Measurements from ENCODE around the gene PRPF19. TPM values are rescaled to one million over a fixed set of nuclear protein-coding genes. Genes with fewer than 3 reads are reported as not detected.

The PRPF19 gene
- total and polyA plus RNA-seq, 2 donors (not counting 1 experiment from before 2014, with no cell fraction given): 32.6 to 37.7 TPM

DNA sequence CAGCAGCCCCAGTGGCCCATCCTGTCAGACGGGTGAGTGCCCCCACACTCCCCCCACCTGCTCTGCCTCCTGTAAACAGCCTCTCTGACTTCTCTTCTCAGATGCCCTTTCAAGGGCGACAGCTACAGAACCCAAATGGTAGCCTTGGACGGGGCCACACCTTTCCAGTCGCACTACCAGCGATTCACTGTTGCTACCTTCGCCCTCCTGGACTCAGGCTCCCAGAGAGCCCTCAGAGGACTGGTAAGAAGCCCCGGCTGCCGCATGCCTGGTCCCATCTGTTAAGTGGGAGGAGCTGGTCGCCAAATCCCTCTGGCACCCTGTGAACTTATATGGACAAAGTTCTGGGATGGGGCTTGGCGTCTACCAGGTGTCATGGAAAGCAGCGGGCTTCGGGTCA lies 32.9 kb downstream of the PRPF19 start:
- Histone ChIP-seq H3K4me2 (ENCODE audit: extremely low read depth, insufficient read depth, low read length) (peak overlapping the region; percentile 10), H3K27ac (ENCODE audit: insufficient read depth, low read length) (peak overlapping the region; percentile 19)

DNA sequence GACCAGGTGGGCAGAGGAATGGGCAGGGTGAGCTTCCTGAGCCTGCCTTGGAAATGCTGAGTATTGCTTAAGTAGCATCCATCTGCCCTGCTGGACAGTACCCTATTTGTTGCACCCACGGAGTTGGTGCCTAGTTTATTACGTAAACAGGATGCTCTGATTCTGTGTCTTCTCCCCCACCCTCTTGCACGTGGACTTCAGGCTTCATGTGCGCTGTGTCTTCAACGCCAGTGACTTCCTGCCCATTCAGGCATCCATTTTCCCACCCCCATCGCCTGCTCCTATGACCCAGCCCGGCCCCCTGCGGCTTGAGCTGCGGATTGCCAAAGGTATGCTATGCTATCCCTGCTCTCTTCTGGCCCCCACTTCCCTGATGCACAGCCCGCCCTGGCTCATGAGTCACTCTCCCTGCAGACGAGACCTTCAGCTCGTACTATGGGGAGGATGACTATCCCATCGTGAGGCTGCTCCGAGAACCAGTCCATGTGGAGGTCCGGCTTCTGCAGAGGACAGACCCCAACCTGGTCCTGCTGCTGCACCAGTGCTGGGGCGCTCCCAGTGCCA lies 33.3 kb downstream of the PRPF19 start:
- no peak overlapping the region for H3K4me3 ChIP-seq (replicated peaks in 1 of 4; ENCODE audit: control extremely low read depth in 1 of 4, insufficient read depth in 1 of 4, low read depth in 3 of 4, low read length in 4 of 4)
- H3K4me2 ChIP-seq (ENCODE audit: extremely low read depth, insufficient read depth, low read length): peak overlapping the region; percentile 10

More for the DNA sequence above, 32.9 kb downstream of the PRPF19 start:
- Histone ChIP-seq H3K79me2 (ENCODE audit: control insufficient read depth, insufficient read depth, low read length) (no peaks in the 10 kb centered on the region), H3K9ac (ENCODE audit: insufficient read depth, low read length) (no peak overlapping the region), H3K4me3 (replicated peaks in 1 of 4; ENCODE audit: control extremely low read depth in 1 of 4, insufficient read depth in 1 of 4, low read depth in 3 of 4, low read length in 4 of 4) (no peak overlapping the region), H4K20me1 (ENCODE audit: control insufficient read depth, extremely low read depth, insufficient read depth, low read length) (no peaks in the 10 kb centered on the region), H3K36me3 (ENCODE audit: control insufficient read depth, insufficient read depth, low read length) (no peaks in the 10 kb centered on the region), H2AFZ (ENCODE audit: low read length) (no peak overlapping the region), H3K4me1 (ENCODE audit: control insufficient read depth, extremely low read depth, insufficient read depth, low read length) (peaks cover 23% of the 10 kb centered on the region), H3K27me3 (ENCODE audit: control insufficient read depth, insufficient read depth, low read length) (no peaks in the 10 kb centered on the region), H3K9me3 (ENCODE audit: control insufficient read depth, insufficient read depth, low read depth, low read length) (no peaks in the 10 kb centered on the region)
- TF ChIP-seq, protein P1, sequence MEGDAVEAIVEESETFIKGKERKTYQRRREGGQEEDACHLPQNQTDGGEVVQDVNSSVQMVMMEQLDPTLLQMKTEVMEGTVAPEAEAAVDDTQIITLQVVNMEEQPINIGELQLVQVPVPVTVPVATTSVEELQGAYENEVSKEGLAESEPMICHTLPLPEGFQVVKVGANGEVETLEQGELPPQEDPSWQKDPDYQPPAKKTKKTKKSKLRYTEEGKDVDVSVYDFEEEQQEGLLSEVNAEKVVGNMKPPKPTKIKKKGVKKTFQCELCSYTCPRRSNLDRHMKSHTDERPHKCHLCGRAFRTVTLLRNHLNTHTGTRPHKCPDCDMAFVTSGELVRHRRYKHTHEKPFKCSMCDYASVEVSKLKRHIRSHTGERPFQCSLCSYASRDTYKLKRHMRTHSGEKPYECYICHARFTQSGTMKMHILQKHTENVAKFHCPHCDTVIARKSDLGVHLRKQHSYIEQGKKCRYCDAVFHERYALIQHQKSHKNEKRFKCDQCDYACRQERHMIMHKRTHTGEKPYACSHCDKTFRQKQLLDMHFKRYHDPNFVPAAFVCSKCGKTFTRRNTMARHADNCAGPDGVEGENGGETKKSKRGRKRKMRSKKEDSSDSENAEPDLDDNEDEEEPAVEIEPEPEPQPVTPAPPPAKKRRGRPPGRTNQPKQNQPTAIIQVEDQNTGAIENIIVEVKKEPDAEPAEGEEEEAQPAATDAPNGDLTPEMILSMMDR (conservative IDR thresholded peaks at IDR 0.05 in 1 of 2, IDR thresholded peaks at IDR 0.05 in 1 of 2; ENCODE audit: low read depth in 1 of 2, low read length in 2 of 2): no peak
- no peak for TF ChIP-seq EZH2 (IDR thresholded peaks at IDR 0.05; ENCODE audit: low read length, missing control alignments)
- no peak for DNase-seq (ENCODE audit: low read depth in 2 of 2)

DNA sequence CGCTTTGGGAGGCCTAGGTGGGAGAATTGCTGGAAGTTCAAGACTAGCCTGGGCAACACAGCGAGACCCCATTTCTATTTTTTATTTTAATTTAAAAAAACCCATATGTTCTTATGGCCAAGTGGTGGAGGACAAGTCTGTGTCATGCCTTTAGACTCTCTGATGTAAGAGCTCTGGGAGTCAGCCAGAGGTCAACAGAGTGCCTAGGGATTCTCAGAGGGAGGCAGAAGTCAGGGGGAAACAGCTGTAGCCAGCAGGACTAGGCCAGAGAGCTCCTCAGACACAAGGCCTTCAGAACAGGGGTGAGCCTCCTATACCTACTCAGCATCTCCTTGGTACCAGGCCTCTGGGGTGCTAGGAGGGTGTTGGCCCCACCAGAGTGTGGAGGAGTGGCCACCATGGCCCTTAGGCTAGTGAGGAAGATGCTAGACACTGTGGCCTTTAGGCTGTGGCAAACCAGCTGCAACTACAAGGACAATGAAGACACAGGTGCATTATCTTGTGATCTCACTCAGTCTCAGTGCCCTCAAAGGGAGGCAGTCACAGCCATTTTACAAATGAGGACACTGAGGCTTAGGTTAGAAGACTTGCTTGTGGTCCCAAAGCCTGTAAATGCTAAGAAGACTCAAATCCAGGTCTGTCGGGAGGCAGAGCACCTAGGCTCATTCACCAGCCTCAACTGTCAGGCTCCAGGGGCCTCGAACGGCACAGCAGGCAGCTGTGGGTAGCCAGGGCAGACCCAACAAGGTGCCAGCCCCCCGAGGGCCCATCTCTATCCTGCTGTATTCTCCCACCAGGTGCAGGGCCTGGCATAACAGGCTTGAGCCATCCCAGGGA lies 34.0 kb downstream of the PRPF19 start:
- Histone ChIP-seq H2AFZ (ENCODE audit: low read length) (no peak overlapping the region), H3K9ac (ENCODE audit: insufficient read depth, low read length) (no peak overlapping the region), H3K4me1 (ENCODE audit: control insufficient read depth, extremely low read depth, insufficient read depth, low read length) (peaks cover 23% of the 10 kb centered on the region), H3K27me3 (ENCODE audit: control insufficient read depth, insufficient read depth, low read length) (no peaks in the 10 kb centered on the region), H3K9me3 (ENCODE audit: control insufficient read depth, insufficient read depth, low read depth, low read length) (no peaks in the 10 kb centered on the region), H3K36me3 (ENCODE audit: control insufficient read depth, insufficient read depth, low read length) (no peaks in the 10 kb centered on the region), H3K79me2 (ENCODE audit: control insufficient read depth, insufficient read depth, low read length) (no peaks in the 10 kb centered on the region), H3K4me3 (replicated peaks in 1 of 4; ENCODE audit: control extremely low read depth in 1 of 4, insufficient read depth in 1 of 4, low read depth in 3 of 4, low read length in 4 of 4) (no peak overlapping the region), H4K20me1 (ENCODE audit: control insufficient read depth, extremely low read depth, insufficient read depth, low read length) (no peaks in the 10 kb centered on the region), H3K4me2 (ENCODE audit: extremely low read depth, insufficient read depth, low read length) (peak overlapping the region; percentile 0), H3K27ac (ENCODE audit: insufficient read depth, low read length) (peak overlapping the region; percentile 63)
- TF ChIP-seq, protein P1 (conservative IDR thresholded peaks at IDR 0.05 in 1 of 2, IDR thresholded peaks at IDR 0.05 in 1 of 2; ENCODE audit: low read depth in 1 of 2, low read length in 2 of 2): no peak
- TF ChIP-seq EZH2 (IDR thresholded peaks at IDR 0.05; ENCODE audit: low read length, missing control alignments): no peak
- peak; percentile 49 to 89 for DNase-seq (ENCODE audit: low read depth in 2 of 2)

More for the DNA sequence above, 33.3 kb downstream of the PRPF19 start:
- Histone ChIP-seq H3K27me3 (ENCODE audit: control insufficient read depth, insufficient read depth, low read length) (no peaks in the 10 kb centered on the region), H3K9me3 (ENCODE audit: control insufficient read depth, insufficient read depth, low read depth, low read length) (no peaks in the 10 kb centered on the region), H3K79me2 (ENCODE audit: control insufficient read depth, insufficient read depth, low read length) (no peaks in the 10 kb centered on the region), H3K4me1 (ENCODE audit: control insufficient read depth, extremely low read depth, insufficient read depth, low read length) (peaks cover 23% of the 10 kb centered on the region), H4K20me1 (ENCODE audit: control insufficient read depth, extremely low read depth, insufficient read depth, low read length) (no peaks in the 10 kb centered on the region), H3K9ac (ENCODE audit: insufficient read depth, low read length) (no peak overlapping the region), H2AFZ (ENCODE audit: low read length) (no peak overlapping the region), H3K27ac (ENCODE audit: insufficient read depth, low read length) (peak overlapping the region; percentile 63), H3K36me3 (ENCODE audit: control insufficient read depth, insufficient read depth, low read length) (no peaks in the 10 kb centered on the region)
- DNase-seq (ENCODE audit: low read depth in 2 of 2): peak; percentile 79 to 86
- TF ChIP-seq, protein P1 (conservative IDR thresholded peaks at IDR 0.05 in 1 of 2, IDR thresholded peaks at IDR 0.05 in 1 of 2; ENCODE audit: low read depth in 1 of 2, low read length in 2 of 2): no peak

Data from fibroblast of lung (primary cell).